MM.1S (cell line): Measurements from ENCODE around the gene TNFRSF13B.

ENCODE experiments used
- DNase-seq: peaks from one replicate; pipeline ENCODE4 v3.0.0-alpha.2; 2015
- H2AFZ ChIP-seq: fragments of 300-600 bp; sonication (generic); 2 replicates; pipeline ENCODE4 v1.6.0; 2016; ENCODE audit warnings: antibody characterized with exemption, low read length
- H3F3A ChIP-seq: fragments of 300-600 bp; sonication (generic); 2 replicates; pipeline ENCODE4 v1.6.1; 2016; ENCODE audit warnings: mild to moderate bottlenecking, antibody characterized with exemption, low read length, moderate library complexity, mixed read lengths; ENCODE audit not compliant: insufficient read depth
- H3K27ac ChIP-seq: fragments of 300-600 bp; sonication (generic); 2 replicates; pipeline ENCODE4 v1.5.1; 2016; ENCODE audit warnings: mild to moderate bottlenecking, low read length
- H3K27me3 ChIP-seq: fragments of 300-600 bp; sonication (generic); replicated peaks from 2 replicates; pipeline ENCODE4 v1.6.0; 2016; ENCODE audit warnings: low read length; ENCODE audit not compliant: insufficient read depth
- H3K36me3 ChIP-seq: fragments of 300-600 bp; sonication (generic); replicated peaks from 2 replicates; pipeline ENCODE4 v1.6.1; 2016; ENCODE audit warnings: mild to moderate bottlenecking, low read length, mixed read lengths; ENCODE audit not compliant: insufficient read depth
- H3K4me1 ChIP-seq: fragments of 300-600 bp; sonication (generic); 2 replicates; pipeline ENCODE4 v1.6.1; 2016; ENCODE audit warnings: low read length, mixed read lengths
- H3K4me2 ChIP-seq: fragments of 300-600 bp; sonication (generic); 2 replicates; pipeline ENCODE4 v1.6.0; 2016; ENCODE audit warnings: low read depth, low read length
- H3K4me3 ChIP-seq: fragments of 300-600 bp; sonication (generic); 2 replicates; pipeline ENCODE4 v1.5.1; 2016; ENCODE audit warnings: low read length, mixed read lengths
- H3K79me2 ChIP-seq: fragments of 300-600 bp; sonication (generic); 2 replicates; pipeline ENCODE4 v1.6.1; 2016; ENCODE audit warnings: mixed run types, low read length, mixed read lengths
- H3K9ac ChIP-seq: fragments of 300-600 bp; sonication (generic); 2 replicates; pipeline ENCODE4 v1.6.1; 2016; ENCODE audit warnings: low read length, mixed read lengths
- H3K9me2 ChIP-seq: fragments of 300-600 bp; sonication (generic); replicated peaks from 2 replicates; pipeline ENCODE4 v1.6.1; 2016; ENCODE audit warnings: mild to moderate bottlenecking, low read length, mixed read lengths; ENCODE audit not compliant: insufficient read depth
- H3K9me3 ChIP-seq: fragments of 300-600 bp; sonication (generic); replicated peaks from 2 replicates; pipeline ENCODE4 v1.6.1; 2016; ENCODE audit warnings: mild to moderate bottlenecking, low read length, mixed read lengths; ENCODE audit not compliant: insufficient read depth
- H4K20me1 ChIP-seq: fragments of 300-600 bp; sonication (generic); 2 replicates; pipeline ENCODE4 v1.6.1; 2016; ENCODE audit warnings: mild to moderate bottlenecking, low read length, moderate library complexity, mixed read lengths; ENCODE audit not compliant: insufficient read depth
- EZH2 ChIP-seq: fragments of 300-600 bp; sonication (generic); optimal IDR thresholded peaks from 2 replicates; pipeline ENCODE3; 2017; ENCODE audit warnings: low read depth, mild to moderate bottlenecking, antibody characterized with exemption, low read length, mixed read lengths
- EZH2phosphoT487 ChIP-seq: fragments of 300-600 bp; sonication (generic); IDR thresholded peaks from 2 replicates; pipeline ENCODE4 v1.6.1; 2018; ENCODE audit warnings: antibody characterized with exemption, low read length
- TF ChIP-seq, protein P1 (sequence below): fragments of 300-600 bp; sonication (generic); IDR thresholded peaks from 2 replicates; pipeline ENCODE4 v1.5.1; 2016; ENCODE audit warnings: antibody characterized with exemption, low read length, mixed read lengths

Gene TNFRSF13B

GRCh38 chr17:17019891-17020456, 48.1 kb upstream of the TNFRSF13B start:
- no peak for DNase-seq
- Histone ChIP-seq H3K4me3 (no peak overlapping the region), H2AFZ (no peak overlapping the region), H3K27ac (no peak overlapping the region), H3K36me3 (no peaks in the 10 kb centered on the region), H4K20me1 (no peaks in the 10 kb centered on the region), H3K9me2 (no peaks in the 10 kb centered on the region), H3K9ac (no peak overlapping the region), H3F3A (no peaks in the 10 kb centered on the region), H3K9me3 (no peaks in the 10 kb centered on the region), H3K79me2 (no peaks in the 10 kb centered on the region), H3K4me1 (no peaks in the 10 kb centered on the region), H3K27me3 (no peaks in the 10 kb centered on the region), H3K4me2 (no peak overlapping the region)
- TF ChIP-seq EZH2phosphoT487 (no peak), EZH2 (no peak)
- TF ChIP-seq, protein P1, sequence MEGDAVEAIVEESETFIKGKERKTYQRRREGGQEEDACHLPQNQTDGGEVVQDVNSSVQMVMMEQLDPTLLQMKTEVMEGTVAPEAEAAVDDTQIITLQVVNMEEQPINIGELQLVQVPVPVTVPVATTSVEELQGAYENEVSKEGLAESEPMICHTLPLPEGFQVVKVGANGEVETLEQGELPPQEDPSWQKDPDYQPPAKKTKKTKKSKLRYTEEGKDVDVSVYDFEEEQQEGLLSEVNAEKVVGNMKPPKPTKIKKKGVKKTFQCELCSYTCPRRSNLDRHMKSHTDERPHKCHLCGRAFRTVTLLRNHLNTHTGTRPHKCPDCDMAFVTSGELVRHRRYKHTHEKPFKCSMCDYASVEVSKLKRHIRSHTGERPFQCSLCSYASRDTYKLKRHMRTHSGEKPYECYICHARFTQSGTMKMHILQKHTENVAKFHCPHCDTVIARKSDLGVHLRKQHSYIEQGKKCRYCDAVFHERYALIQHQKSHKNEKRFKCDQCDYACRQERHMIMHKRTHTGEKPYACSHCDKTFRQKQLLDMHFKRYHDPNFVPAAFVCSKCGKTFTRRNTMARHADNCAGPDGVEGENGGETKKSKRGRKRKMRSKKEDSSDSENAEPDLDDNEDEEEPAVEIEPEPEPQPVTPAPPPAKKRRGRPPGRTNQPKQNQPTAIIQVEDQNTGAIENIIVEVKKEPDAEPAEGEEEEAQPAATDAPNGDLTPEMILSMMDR: no peak

DNA sequence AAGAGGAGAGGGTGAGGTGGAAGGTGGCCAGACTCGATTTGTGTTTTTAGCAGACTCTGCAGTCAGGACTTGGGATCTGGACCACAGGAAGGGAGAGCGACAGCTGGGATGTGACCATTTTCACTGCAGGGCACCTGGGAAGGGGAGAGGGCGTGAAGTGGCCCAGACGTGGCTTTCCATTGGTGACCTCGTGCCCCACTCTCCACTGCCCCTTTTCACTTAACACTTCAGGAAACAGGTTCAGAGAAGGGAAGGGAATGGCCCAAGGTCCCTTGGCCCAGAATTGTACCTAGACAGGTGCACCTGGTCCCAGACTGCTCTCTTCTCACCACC, 47.5 kb upstream of the TNFRSF13B start:
- H2AFZ ChIP-seq: no peak overlapping the region
- no peaks in the 10 kb centered on the region for H3K79me2 ChIP-seq
- no peaks in the 10 kb centered on the region for H4K20me1 ChIP-seq
- TF ChIP-seq EZH2 (no peak), EZH2phosphoT487 (no peak)
- TF ChIP-seq, protein P1: no peak
- no peaks in the 10 kb centered on the region for H3K9me2 ChIP-seq
- no peaks in the 10 kb centered on the region for H3K36me3 ChIP-seq
- no peak overlapping the region for H3K4me2 ChIP-seq
- no peak overlapping the region for H3K9ac ChIP-seq
- no peak overlapping the region for H3K27ac ChIP-seq
- H3K4me1 ChIP-seq: no peaks in the 10 kb centered on the region
- no peak overlapping the region for H3K4me3 ChIP-seq
- H3F3A ChIP-seq: no peaks in the 10 kb centered on the region
- no peak for DNase-seq
- H3K9me3 ChIP-seq: no peaks in the 10 kb centered on the region
- no peaks in the 10 kb centered on the region for H3K27me3 ChIP-seq

DNA sequence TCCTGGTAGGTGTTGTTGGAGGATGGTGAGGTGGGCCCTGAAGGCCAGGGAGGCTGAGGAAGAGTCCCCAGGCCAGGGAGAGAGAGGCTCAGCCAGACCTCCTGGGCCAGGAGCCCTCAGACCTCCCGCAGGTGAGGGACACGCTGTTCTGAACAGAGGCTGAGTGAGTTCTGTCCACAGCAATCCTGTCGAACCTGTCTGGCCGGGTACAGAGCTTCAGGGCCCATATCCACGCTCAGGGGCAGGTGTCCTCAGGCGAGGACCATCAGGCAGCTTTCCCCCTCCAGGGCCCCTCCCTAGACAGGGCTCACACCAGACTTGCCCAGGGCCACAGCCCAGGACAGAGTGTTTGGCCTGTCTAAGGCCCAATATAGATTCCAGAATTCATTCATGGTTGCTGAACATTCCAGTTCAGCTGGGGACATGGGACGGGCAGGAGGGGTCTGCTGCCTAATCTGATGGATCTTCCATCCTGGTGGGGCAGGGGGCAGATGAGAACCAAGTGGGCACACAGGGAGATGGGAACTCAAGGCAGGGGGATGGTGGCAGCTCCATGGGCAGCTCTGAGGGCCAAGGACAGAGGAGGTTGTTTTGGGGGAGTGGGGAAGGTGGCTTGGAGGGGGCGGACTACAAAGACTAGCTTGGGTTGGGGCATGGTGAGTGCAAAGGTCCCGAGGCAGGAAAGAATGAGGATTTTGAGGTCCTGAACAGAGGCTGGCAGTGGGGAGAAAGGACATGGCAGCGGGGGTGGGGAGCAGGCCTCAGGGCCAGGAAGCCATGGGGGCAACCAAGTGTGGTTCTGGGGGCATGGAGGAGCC, 46.9 kb upstream of the TNFRSF13B start:
- DNase-seq: no peak

More for the DNA sequence above, 46.9 kb upstream of the TNFRSF13B start:
- Histone ChIP-seq H3K9me3 (no peaks in the 10 kb centered on the region), H3K4me1 (no peaks in the 10 kb centered on the region), H4K20me1 (no peaks in the 10 kb centered on the region), H2AFZ (no peak overlapping the region), H3K27me3 (no peaks in the 10 kb centered on the region), H3K4me3 (no peak overlapping the region), H3K4me2 (no peak overlapping the region), H3F3A (no peaks in the 10 kb centered on the region), H3K36me3 (no peaks in the 10 kb centered on the region), H3K27ac (no peak overlapping the region), H3K9ac (no peak overlapping the region), H3K9me2 (no peaks in the 10 kb centered on the region), H3K79me2 (no peaks in the 10 kb centered on the region)
- no peak for TF ChIP-seq EZH2phosphoT487
- TF ChIP-seq, protein P1: no peak
